ENCODE data around the gene CORT. TPM values are rescaled to one million over a fixed set of nuclear protein-coding genes. Genes with fewer than 3 reads are reported as not detected.

The CORT gene
- total and polyA plus RNA-seq, 2 donors (not counting 1 experiment from before 2014, with no cell fraction given), result 0.52 TPM; not detected in 1

DNA sequence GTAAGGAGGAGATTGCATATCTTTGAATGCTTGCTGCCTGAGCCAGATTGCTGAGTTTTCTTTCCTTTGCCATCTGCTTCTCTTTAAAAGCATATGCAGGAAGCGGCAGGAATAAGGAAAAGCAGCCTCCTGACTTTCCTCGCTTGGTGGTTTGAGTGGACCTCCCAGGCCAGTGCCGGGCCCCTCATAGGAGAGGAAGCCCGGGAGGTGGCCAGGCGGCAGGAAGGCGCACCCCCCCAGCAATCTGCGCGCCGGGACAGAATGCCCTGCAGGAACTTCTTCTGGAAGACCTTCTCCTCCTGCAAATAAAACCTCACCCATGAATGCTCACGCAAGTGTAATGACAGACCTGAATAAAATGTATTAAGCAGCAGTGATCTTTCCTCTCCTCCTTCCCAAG is 1.5 kb downstream of the CORT start:
- WGBS (ENCODE audit: insufficient coverage), result 18% methylated on average over 2 of the region's 10 CpGs
- H3K27me3 Mint-ChIP-seq, result no peaks in the 10 kb centered on the region
- ChIA-PET POLR2A (no interaction called here), CTCF (interaction anchor here (0.7 to 0.8 kb wide), 2 partner anchors 43 to 813 kb away, joined by 3 read pairs; no protein-coding TSS in a partner anchor)
- Histone ChIP-seq H3K9ac (ENCODE audit: low read length) (no peak overlapping the region), H4K20me1 (ENCODE audit: control insufficient read depth, insufficient read depth, low read length, poor library complexity, severe bottlenecking) (no peaks in the 10 kb centered on the region), H3K27me3 (replicated peaks in 1 of 4; ENCODE audit: control extremely low read depth in 1 of 4, control insufficient read depth in 3 of 4, insufficient read depth in 4 of 4, low read length in 3 of 4) (no peaks in the 10 kb centered on the region), H2AFZ (ENCODE audit: insufficient read depth, low read depth, low read length, poor library complexity, severe bottlenecking) (no peak overlapping the region), H3K9me3 (ENCODE audit: control extremely low read depth in 1 of 3, control insufficient read depth in 2 of 3, insufficient read depth in 1 of 3, low read length in 2 of 3) (peaks cover 0 to 8% (median 0%) of the 10 kb centered on the region in 3 donors), H3K27ac (ENCODE audit: low read length in 2 of 2) (no peak overlapping the region), H3K4me3 (ENCODE audit: control extremely low read depth in 1 of 5, extremely low read depth in 1 of 5, insufficient read depth in 1 of 5, low read depth in 2 of 5, low read length in 4 of 5) (no peak overlapping the region), H3K4me1 (ENCODE audit: control insufficient read depth in 2 of 2, insufficient read depth in 2 of 2, low read length in 2 of 2) (no peaks in the 10 kb centered on the region), H3K79me2 (ENCODE audit: control insufficient read depth, insufficient read depth, low read length) (no peaks in the 10 kb centered on the region), H3K4me2 (replicated peaks; ENCODE audit: low read depth, low read length, poor library complexity, severe bottlenecking) (no peak overlapping the region), H3K36me3 (replicated peaks in 1 of 2; ENCODE audit: control extremely low read depth in 1 of 2, control insufficient read depth in 1 of 2, extremely low read depth in 1 of 2, insufficient read depth in 2 of 2, low read length in 1 of 2) (no peaks in the 10 kb centered on the region)
- H3K27ac Mint-ChIP-seq, result no peak overlapping the region
- no peaks in the 10 kb centered on the region for H3K9me3 Mint-ChIP-seq (ENCODE audit: insufficient read depth)
- DNase-seq (no peak), ATAC-seq (ENCODE audit: low read depth) (no peak)
- no peak overlapping the region for H3K4me3 Mint-ChIP-seq
- H3K4me1 Mint-ChIP-seq, result no peaks in the 10 kb centered on the region
- intact Hi-C loops (cut with micrococcal nuclease), result no loop called here
- no peak for TF ChIP-seq EZH2 (IDR thresholded peaks at IDR 0.05; ENCODE audit: borderline replicate concordance, insufficient read depth, low read depth, low read length, poor library complexity, severe bottlenecking)
- TF ChIP-seq, protein P1, sequence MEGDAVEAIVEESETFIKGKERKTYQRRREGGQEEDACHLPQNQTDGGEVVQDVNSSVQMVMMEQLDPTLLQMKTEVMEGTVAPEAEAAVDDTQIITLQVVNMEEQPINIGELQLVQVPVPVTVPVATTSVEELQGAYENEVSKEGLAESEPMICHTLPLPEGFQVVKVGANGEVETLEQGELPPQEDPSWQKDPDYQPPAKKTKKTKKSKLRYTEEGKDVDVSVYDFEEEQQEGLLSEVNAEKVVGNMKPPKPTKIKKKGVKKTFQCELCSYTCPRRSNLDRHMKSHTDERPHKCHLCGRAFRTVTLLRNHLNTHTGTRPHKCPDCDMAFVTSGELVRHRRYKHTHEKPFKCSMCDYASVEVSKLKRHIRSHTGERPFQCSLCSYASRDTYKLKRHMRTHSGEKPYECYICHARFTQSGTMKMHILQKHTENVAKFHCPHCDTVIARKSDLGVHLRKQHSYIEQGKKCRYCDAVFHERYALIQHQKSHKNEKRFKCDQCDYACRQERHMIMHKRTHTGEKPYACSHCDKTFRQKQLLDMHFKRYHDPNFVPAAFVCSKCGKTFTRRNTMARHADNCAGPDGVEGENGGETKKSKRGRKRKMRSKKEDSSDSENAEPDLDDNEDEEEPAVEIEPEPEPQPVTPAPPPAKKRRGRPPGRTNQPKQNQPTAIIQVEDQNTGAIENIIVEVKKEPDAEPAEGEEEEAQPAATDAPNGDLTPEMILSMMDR (IDR thresholded peaks at IDR 0.05), result no peak

DNA sequence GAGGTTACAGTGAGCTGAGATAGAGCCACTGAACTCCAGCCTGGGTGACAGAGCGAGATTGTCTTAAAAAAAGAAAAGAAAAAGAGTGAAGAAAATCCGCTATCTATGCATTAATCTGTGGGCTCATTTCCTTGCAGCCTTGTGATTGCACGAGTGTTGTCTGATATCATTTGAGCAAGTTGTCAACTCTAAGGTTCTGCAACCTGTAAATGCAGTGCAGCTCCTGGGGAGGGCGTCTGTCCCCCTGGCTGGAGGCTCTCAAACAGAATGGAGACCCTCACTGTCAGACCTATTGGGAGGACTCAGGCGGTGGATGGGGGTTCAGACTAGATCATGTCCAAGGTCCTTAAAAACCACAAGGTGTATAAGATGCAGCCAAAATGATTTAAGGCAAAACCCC is 6.2 kb downstream of the CORT start:
- intact Hi-C loops (cut with micrococcal nuclease), result no loop called here
- 88% methylated on average over 4 of the region's 5 CpGs for WGBS (ENCODE audit: insufficient coverage)
- Histone ChIP-seq H3K9me3 (ENCODE audit: control extremely low read depth in 1 of 3, control insufficient read depth in 2 of 3, insufficient read depth in 1 of 3, low read length in 2 of 3) (peaks cover 0 to 8% (median 0%) of the 10 kb centered on the region in 3 donors), H3K4me3 (ENCODE audit: control extremely low read depth in 1 of 5, extremely low read depth in 1 of 5, insufficient read depth in 1 of 5, low read depth in 2 of 5, low read length in 4 of 5) (no peak overlapping the region), H3K79me2 (ENCODE audit: control insufficient read depth, insufficient read depth, low read length) (no peaks in the 10 kb centered on the region), H2AFZ (ENCODE audit: insufficient read depth, low read depth, low read length, poor library complexity, severe bottlenecking) (no peak overlapping the region), H3K9ac (ENCODE audit: low read length) (no peak overlapping the region), H3K27me3 (replicated peaks in 1 of 4; ENCODE audit: control extremely low read depth in 1 of 4, control insufficient read depth in 3 of 4, insufficient read depth in 4 of 4, low read length in 3 of 4) (no peaks in the 10 kb centered on the region), H4K20me1 (ENCODE audit: control insufficient read depth, insufficient read depth, low read length, poor library complexity, severe bottlenecking) (no peaks in the 10 kb centered on the region), H3K36me3 (replicated peaks in 1 of 2; ENCODE audit: control extremely low read depth in 1 of 2, control insufficient read depth in 1 of 2, extremely low read depth in 1 of 2, insufficient read depth in 2 of 2, low read length in 1 of 2) (peaks cover 3 to 5% of the 10 kb centered on the region in 2 experiments), H3K4me2 (replicated peaks; ENCODE audit: low read depth, low read length, poor library complexity, severe bottlenecking) (no peak overlapping the region), H3K27ac (ENCODE audit: low read length in 2 of 2) (no peak overlapping the region), H3K4me1 (ENCODE audit: control insufficient read depth in 2 of 2, insufficient read depth in 2 of 2, low read length in 2 of 2) (peaks cover 0 to 3% of the 10 kb centered on the region in 2 donors)
- Mint-ChIP-seq H3K4me3 (no peak overlapping the region), H3K4me1 (peaks cover 3% of the 10 kb centered on the region), H3K27me3 (no peaks in the 10 kb centered on the region), H3K27ac (no peak overlapping the region), H3K9me3 (ENCODE audit: insufficient read depth) (no peaks in the 10 kb centered on the region)
- POLR2A ChIA-PET, result no interaction called here
- CTCF ChIA-PET, result interaction anchor here (0.6 to 1.5 kb wide), 2 partner anchors 24 to 26 kb away, joined by 3 read pairs; partner anchors contain the start of gene CENPS
- DNase-seq (no peak), ATAC-seq (ENCODE audit: low read depth) (no peak)
- TF ChIP-seq, protein P1 (IDR thresholded peaks at IDR 0.05), result no peak
- no peak for TF ChIP-seq EZH2 (IDR thresholded peaks at IDR 0.05; ENCODE audit: borderline replicate concordance, insufficient read depth, low read depth, low read length, poor library complexity, severe bottlenecking)

Measured in B cell (primary cell).